Neural cell (in vitro differentiated cells): Measurements from ENCODE around the gene OR4B1. TPM values are rescaled to one million over a fixed set of nuclear protein-coding genes. Genes with fewer than 3 reads are reported as not detected.
"Not testable (repeated sequence)": the region's sequence is repeated elsewhere in the genome, so short reads cannot be mapped to it uniquely, and the experiment has no call there.

Experiments
- H2AFZ ChIP-seq: fragments of 200-600, 300-800 bp; sonication (generic), shearing (Covaris generic); 2 replicates; pipeline ENCODE4 v1.6.0; 2014; ENCODE audit warnings: low read depth, mild to moderate bottlenecking, antibody characterized with exemption, low read length, moderate library complexity
- H3F3A ChIP-seq: fragments of 200-600 bp; shearing (Covaris generic); 2 replicates; pipeline ENCODE4 v1.6.1; 2016; ENCODE audit warnings: mild to moderate bottlenecking, moderate library complexity, mixed read lengths, antibody characterized with exemption, low read length; ENCODE audit not compliant: insufficient read depth, poor library complexity, severe bottlenecking
- H3K27ac ChIP-seq: fragments of 200-600, 300-800 bp; sonication (generic), shearing (Covaris generic); 2 replicates; pipeline ENCODE4 v1.5.1; 2014; ENCODE audit warnings: mild to moderate bottlenecking, low read length, moderate library complexity
- H3K27me3 ChIP-seq: fragments of 300-800, 200-600 bp; sonication (generic), shearing (Covaris generic); 2 replicates; pipeline ENCODE4 v1.6.0; 2014; ENCODE audit warnings: mild to moderate bottlenecking, low read depth, low read length, moderate library complexity; ENCODE audit not compliant: insufficient read depth
- H3K36me3 ChIP-seq: fragments of 300-800, 200-600 bp; sonication (generic), shearing (Covaris generic); 2 replicates; pipeline ENCODE4 v1.5.1; 2014; ENCODE audit warnings: mild to moderate bottlenecking, antibody characterized with exemption, low read length, moderate library complexity; ENCODE audit not compliant: insufficient read depth
- H3K4me2 ChIP-seq: fragments of 300-800, 200-600 bp; sonication (generic), shearing (Covaris generic); 2 replicates; pipeline ENCODE4 v1.6.0; 2014; ENCODE audit warnings: mild to moderate bottlenecking, low read length
- H3K4me3 ChIP-seq: fragments of 300-800, 200-600 bp; sonication (generic), shearing (Covaris generic); 2 replicates; pipeline ENCODE4 v1.5.1; 2014; ENCODE audit warnings: mild to moderate bottlenecking, low read length, moderate library complexity
- H3K79me2 ChIP-seq: fragments of 200-600 bp; shearing (Covaris generic); replicated peaks from 2 replicates; pipeline ENCODE4 v1.6.0; 2014; ENCODE audit warnings: mild to moderate bottlenecking, low read length, moderate library complexity; ENCODE audit not compliant: insufficient read depth
- H3K9ac ChIP-seq: fragments of 300-800, 200-600 bp; sonication (generic), shearing (Covaris generic); 2 replicates; pipeline ENCODE4 v1.6.1; 2016; ENCODE audit warnings: mild to moderate bottlenecking, low read length, mixed read lengths
- H3K9me2 ChIP-seq: fragments of 200-600 bp; shearing (Covaris generic); 2 replicates; pipeline ENCODE4 v1.6.1; 2016; ENCODE audit warnings: mild to moderate bottlenecking, low read length, mixed read lengths; ENCODE audit not compliant: insufficient read depth
- H3K9me3 ChIP-seq: fragments of 200-600, 300-800 bp; sonication (generic), shearing (Covaris generic); 2 replicates; pipeline ENCODE4 v1.6.1; 2016; ENCODE audit warnings: mild to moderate bottlenecking, mixed run types, low read length, moderate library complexity, mixed read lengths
- H4K20me1 ChIP-seq: fragments of 200-600 bp; shearing (Covaris generic); 2 replicates; pipeline ENCODE4 v1.6.1; 2016; ENCODE audit warnings: mild to moderate bottlenecking, mixed run types; ENCODE audit not compliant: insufficient read depth
- CTCF ChIP-seq: fragments of 450-650 bp; IDR thresholded peaks from 2 replicates; pipeline ENCODE4 v1.5.1; 2014; ENCODE audit warnings: antibody characterized with exemption, mild to moderate bottlenecking, moderate library complexity; ENCODE audit not compliant: poor library complexity, severe bottlenecking
- EP300 ChIP-seq: fragments of 450-650 bp; conservative IDR thresholded peaks from 2 replicates; pipeline ENCODE4 v1.6.1; 2014; ENCODE audit warnings: antibody characterized with exemption, mild to moderate bottlenecking, moderate library complexity; ENCODE audit not compliant: poor library complexity, severe bottlenecking
- EZH2 ChIP-seq: fragments of 200-600, 300-800 bp; shearing (Covaris generic), sonication (generic); IDR thresholded peaks from 2 replicates; pipeline ENCODE4 v1.6.1; 2014; ENCODE audit warnings: antibody characterized with exemption, low read length, borderline replicate concordance, mild to moderate bottlenecking; ENCODE audit not compliant: insufficient read depth, poor library complexity, severe bottlenecking
- MXI1 ChIP-seq: fragments of 450-650 bp; conservative IDR thresholded peaks from 2 replicates; pipeline ENCODE4 v1.6.1; 2014; ENCODE audit warnings: antibody characterized with exemption, mild to moderate bottlenecking; ENCODE audit not compliant: poor library complexity, severe bottlenecking
- POLR2AphosphoS5 ChIP-seq: IDR thresholded peaks from 2 replicates; pipeline ENCODE4 v1.6.1; 2012
- RAD21 ChIP-seq: fragments of 450-650 bp; conservative IDR thresholded peaks from 2 replicates; pipeline ENCODE4 v1.6.1; 2014; ENCODE audit warnings: antibody characterized with exemption, mild to moderate bottlenecking, moderate library complexity
- SMC3 ChIP-seq: fragments of 450-650 bp; conservative IDR thresholded peaks from 2 replicates; pipeline ENCODE4 v1.6.1; 2014; ENCODE audit warnings: antibody characterized with exemption, mild to moderate bottlenecking, moderate library complexity; ENCODE audit not compliant: poor library complexity
- TAF1 ChIP-seq: IDR thresholded peaks from 2 replicates; pipeline ENCODE4 v1.6.1; 2012; ENCODE audit warnings: low read depth
- polyA plus RNA-seq: library from polyadenylated mRNA; depleted of rRNA; stranded (reverse); fragments of >200 nt; gene quantifications from 2 replicates; pipeline ENCODE4 v1.2.3, GENCODE V29; 2014
- TF ChIP-seq, protein P1 (sequence below): IDR thresholded peaks from 2 replicates; pipeline ENCODE4 v1.6.1; 2012; ENCODE audit warnings: borderline replicate concordance

Gene OR4B1
- polyA plus RNA-seq, 1 donor from 2014 or later = not detected

DNA sequence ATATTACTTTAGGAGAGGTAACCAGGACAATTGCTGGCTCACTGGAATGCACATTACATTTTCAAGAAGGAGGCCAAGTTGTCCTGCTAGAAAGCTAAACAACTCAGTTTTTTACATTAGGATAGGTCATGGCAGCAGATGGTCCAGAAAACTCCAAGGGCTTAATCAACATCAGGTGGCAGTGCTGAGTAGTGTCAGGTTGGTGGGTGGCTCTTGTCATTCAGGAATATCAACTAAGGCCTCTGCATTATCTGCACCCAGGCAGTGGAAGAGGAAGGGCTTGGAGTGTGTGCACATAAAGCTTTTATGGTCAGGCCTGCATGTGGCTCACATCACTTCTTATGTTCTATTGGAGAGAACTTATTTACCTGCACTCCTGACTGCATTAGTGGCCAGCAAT is 32.2 kb upstream of the OR4B1 start:
- H3F3A ChIP-seq = no peaks in the 10 kb centered on the region
- TF ChIP-seq POLR2AphosphoS5 = no peak
- TF ChIP-seq, protein P1, sequence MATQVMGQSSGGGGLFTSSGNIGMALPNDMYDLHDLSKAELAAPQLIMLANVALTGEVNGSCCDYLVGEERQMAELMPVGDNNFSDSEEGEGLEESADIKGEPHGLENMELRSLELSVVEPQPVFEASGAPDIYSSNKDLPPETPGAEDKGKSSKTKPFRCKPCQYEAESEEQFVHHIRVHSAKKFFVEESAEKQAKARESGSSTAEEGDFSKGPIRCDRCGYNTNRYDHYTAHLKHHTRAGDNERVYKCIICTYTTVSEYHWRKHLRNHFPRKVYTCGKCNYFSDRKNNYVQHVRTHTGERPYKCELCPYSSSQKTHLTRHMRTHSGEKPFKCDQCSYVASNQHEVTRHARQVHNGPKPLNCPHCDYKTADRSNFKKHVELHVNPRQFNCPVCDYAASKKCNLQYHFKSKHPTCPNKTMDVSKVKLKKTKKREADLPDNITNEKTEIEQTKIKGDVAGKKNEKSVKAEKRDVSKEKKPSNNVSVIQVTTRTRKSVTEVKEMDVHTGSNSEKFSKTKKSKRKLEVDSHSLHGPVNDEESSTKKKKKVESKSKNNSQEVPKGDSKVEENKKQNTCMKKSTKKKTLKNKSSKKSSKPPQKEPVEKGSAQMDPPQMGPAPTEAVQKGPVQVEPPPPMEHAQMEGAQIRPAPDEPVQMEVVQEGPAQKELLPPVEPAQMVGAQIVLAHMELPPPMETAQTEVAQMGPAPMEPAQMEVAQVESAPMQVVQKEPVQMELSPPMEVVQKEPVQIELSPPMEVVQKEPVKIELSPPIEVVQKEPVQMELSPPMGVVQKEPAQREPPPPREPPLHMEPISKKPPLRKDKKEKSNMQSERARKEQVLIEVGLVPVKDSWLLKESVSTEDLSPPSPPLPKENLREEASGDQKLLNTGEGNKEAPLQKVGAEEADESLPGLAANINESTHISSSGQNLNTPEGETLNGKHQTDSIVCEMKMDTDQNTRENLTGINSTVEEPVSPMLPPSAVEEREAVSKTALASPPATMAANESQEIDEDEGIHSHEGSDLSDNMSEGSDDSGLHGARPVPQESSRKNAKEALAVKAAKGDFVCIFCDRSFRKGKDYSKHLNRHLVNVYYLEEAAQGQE = no peak
- no peak for TF ChIP-seq RAD21
- no peak for TF ChIP-seq MXI1
- no peaks in the 10 kb centered on the region for H3K9me2 ChIP-seq
- H3K9ac ChIP-seq = no peak overlapping the region
- H2AFZ ChIP-seq = no peak overlapping the region
- no peaks in the 10 kb centered on the region for H4K20me1 ChIP-seq
- H3K27me3 ChIP-seq = no peaks in the 10 kb centered on the region
- no peaks in the 10 kb centered on the region for H3K9me3 ChIP-seq
- no peaks in the 10 kb centered on the region for H3K36me3 ChIP-seq
- H3K79me2 ChIP-seq = no peaks in the 10 kb centered on the region
- H3K4me2 ChIP-seq = no peak overlapping the region
- no peak overlapping the region for H3K4me3 ChIP-seq
- H3K27ac ChIP-seq = no peak overlapping the region

DNA sequence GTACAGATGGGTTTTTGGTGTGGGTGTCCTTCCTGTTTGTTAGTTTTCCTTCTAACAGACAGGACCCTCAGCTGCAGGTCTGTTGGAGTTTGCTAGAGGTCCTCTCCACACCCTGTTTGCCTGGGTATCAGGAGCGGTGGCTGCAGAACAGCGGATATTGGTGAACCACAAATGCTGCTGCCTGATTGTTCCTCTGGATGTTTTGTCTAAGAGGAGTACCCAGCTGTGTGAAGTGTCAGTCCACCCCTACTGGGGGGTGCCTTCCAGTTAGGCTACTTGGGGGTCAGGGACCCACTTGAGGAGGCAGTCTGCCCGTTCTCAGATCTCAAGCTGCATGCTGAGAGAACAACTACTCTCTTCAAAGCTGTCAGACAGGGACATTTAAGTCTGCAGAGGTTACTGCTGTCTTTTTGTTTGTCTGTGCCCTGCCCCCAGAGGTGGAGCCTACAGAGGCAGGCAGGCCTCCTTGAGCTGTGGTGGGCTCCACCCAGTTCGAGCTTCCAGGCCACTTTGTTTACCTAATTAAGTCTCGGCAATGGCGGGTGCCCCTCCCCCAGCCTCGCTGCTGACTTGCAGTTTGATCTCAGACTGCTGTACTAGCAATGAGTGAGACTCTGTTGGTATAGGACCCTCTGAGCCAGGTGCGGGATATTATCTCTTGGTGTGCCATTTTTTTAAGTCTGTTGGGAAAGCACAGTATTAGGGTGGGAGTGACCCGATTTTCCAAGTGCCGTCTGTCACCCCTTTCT is 25.5 kb upstream of the OR4B1 start:
- not testable (repeated sequence) for H3K4me2 ChIP-seq, H3K9ac ChIP-seq, H3K9me2 ChIP-seq, H4K20me1 ChIP-seq, H3F3A ChIP-seq, H3K27me3 ChIP-seq, H3K36me3 ChIP-seq, H2AFZ ChIP-seq, H3K27ac ChIP-seq, H3K4me3 ChIP-seq, H3K79me2 ChIP-seq, H3K9me3 ChIP-seq

DNA sequence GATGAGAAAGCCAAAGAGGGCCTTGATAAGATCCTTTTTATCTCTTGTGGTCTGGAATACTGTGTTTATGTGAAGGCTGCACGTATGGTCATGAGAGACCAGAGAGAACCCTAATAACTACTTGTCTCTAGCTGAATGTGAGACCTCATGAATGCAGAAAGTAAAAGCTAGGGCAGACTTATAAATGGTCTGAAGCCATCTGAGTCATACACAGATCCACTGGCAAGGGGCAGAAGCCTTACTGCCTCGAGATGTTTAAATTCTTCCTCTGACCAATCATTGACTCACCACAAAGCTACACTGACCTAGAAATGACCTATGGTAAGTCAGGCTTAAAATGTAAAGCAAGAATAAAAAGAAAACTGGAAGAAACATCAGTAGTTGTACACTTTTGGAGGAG is 22.7 kb upstream of the OR4B1 start:
- Histone ChIP-seq H3K27me3 (no peaks in the 10 kb centered on the region), H3K4me3 (no peak overlapping the region), H3K9me2 (no peaks in the 10 kb centered on the region), H3F3A (no peaks in the 10 kb centered on the region), H4K20me1 (no peaks in the 10 kb centered on the region), H2AFZ (no peak overlapping the region), H3K36me3 (no peaks in the 10 kb centered on the region), H3K27ac (no peak overlapping the region), H3K9me3 (peaks cover 6% of the 10 kb centered on the region), H3K4me2 (no peak overlapping the region), H3K79me2 (no peaks in the 10 kb centered on the region), H3K9ac (no peak overlapping the region)
- TF ChIP-seq POLR2AphosphoS5 (no peak), EZH2 (no peak), CTCF (no peak), EP300 (no peak), MXI1 (no peak), TAF1 (no peak), SMC3 (no peak), RAD21 (no peak)
- TF ChIP-seq, protein P1 = no peak
